ENCODE data around the gene SIN3B.

DNA sequence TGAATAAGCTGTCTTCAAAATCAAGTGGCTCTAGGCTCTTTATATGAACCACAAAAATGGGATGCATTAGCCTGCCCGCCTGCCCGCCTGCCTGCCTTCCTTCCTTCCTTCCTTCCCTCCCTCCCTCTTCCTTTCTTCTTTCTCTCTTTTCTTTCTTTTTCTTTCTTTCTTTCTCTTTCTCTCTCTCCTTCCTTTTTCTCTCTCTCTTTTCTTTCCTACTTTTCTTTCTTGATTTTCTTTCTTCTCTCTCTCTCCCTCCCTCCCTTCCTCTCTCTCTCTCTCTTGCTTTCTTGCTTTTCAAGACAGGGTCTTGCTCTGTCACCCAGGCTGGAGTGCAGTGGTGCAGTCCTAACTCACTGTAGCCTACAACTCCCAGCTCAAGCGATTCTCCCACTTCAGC is 86.5 kb downstream of the SIN3B start:
- TF ChIP-seq BHLHE40 (IDR thresholded peaks at IDR 0.05; ENCODE audit: borderline replicate concordance) (no peak), ZNF384 (IDR thresholded peaks at IDR 0.05) (no peak)
